H1 (cell line): ENCODE data around the gene SYNGR3. TPM values are rescaled to one million over a fixed set of nuclear protein-coding genes. Genes with fewer than 3 reads are reported as not detected.

Source experiments
- CTCF ChIA-PET: fragments of 300-600 bp; sonication (Branson Sonifier 250); formaldehyde crosslinking; loops from one replicate; lab custom pipeline; 2021; ENCODE audit not compliant: partially characterized antibody; lab: Charles Lee
- POLR2A ChIA-PET: fragments of 300-600 bp; sonication (Branson Sonifier 250); formaldehyde crosslinking; loops from one replicate; lab custom pipeline; 2021; ENCODE audit warnings: inconsistent platforms; ENCODE audit not compliant: partially characterized antibody; lab: Charles Lee
- DNase-seq, 2 experiments: peaks; one replicate each; pipeline versions ENCODE4 v3.0.0 to v3.0.0-alpha.2; 2010 to 2022; ENCODE audit warnings: low spot score in 2 of 2, low read depth in 1 of 2, mixed read lengths in 1 of 2
- FAIRE-seq: peaks from 2 replicates; lab custom pipeline; 2011; peaks lifted over from hg19 to GRCh38; lab: Jason Lieb, UNC
- H2AFZ ChIP-seq: 2 replicates; pipeline ENCODE4 v1.8.1; 2012; ENCODE audit warnings: low read length, inconsistent platforms
- H2AK5ac ChIP-seq: 2 replicates; pipeline ENCODE4 v1.6.1; 2013; ENCODE audit warnings: low read depth, low read length
- H2BK120ac ChIP-seq: replicated peaks from 2 replicates; pipeline ENCODE3; 2013; ENCODE audit warnings: low read depth, low read length, inconsistent platforms
- H2BK12ac ChIP-seq: 2 replicates; pipeline ENCODE4 v1.6.1; 2013; ENCODE audit warnings: low read depth, low read length
- H2BK15ac ChIP-seq: 2 replicates; pipeline ENCODE4 v1.6.1; 2013; ENCODE audit warnings: low read length
- H2BK20ac ChIP-seq: 2 replicates; pipeline ENCODE4 v1.6.1; 2013; ENCODE audit warnings: low read length
- H2BK5ac ChIP-seq: 2 replicates; pipeline ENCODE4 v1.6.1; 2013; ENCODE audit warnings: low read depth, low read length
- H3K14ac ChIP-seq: 2 replicates; pipeline ENCODE4 v1.6.1; 2013; ENCODE audit warnings: inconsistent platforms; ENCODE audit not compliant: insufficient read length
- H3K18ac ChIP-seq: 2 replicates; pipeline ENCODE4 v1.6.1; 2013; ENCODE audit warnings: low read length; ENCODE audit errors: extremely low read depth
- H3K23ac ChIP-seq: 2 replicates; pipeline ENCODE4 v1.6.1; 2013; ENCODE audit warnings: inconsistent platforms; ENCODE audit not compliant: insufficient read length
- H3K23me2 ChIP-seq: 2 replicates; pipeline ENCODE4 v1.6.1; 2013; ENCODE audit warnings: low read depth, low read length
- H3K27ac ChIP-seq: 2 replicates; pipeline ENCODE4 v1.6.1; 2011; ENCODE audit warnings: low read depth, low read length, inconsistent platforms
- H3K27me3 ChIP-seq, 4 experiments: replicated peaks in 1 of 4; 1 replicate in 1 of 4; 2 replicates in 3 of 4; pipeline versions ENCODE4 v1.6.1 to v1.8.1; 2011 to 2013; ENCODE audit warnings: low read length in 3 of 4, mild to moderate bottlenecking in 3 of 4, inconsistent platforms in 2 of 4, mixed read lengths in 2 of 4, moderate library complexity in 1 of 4; ENCODE audit not compliant: control insufficient read depth in 3 of 4, insufficient read depth in 3 of 4; ENCODE audit errors: extremely low read depth in 1 of 4
- H3K36me3 ChIP-seq, 4 experiments: 2 replicates each; pipeline versions ENCODE4 v1.6.1 to v1.8.1; 2011 to 2013; ENCODE audit warnings: mild to moderate bottlenecking in 4 of 4, low read length in 3 of 4, moderate library complexity in 2 of 4, control low read depth in 1 of 4, inconsistent platforms in 1 of 4; ENCODE audit not compliant: insufficient read depth in 4 of 4, control insufficient read depth in 2 of 4
- H3K4ac ChIP-seq: replicated peaks from 2 replicates; pipeline ENCODE3; 2013; ENCODE audit warnings: low read length, low read depth, mixed read lengths, inconsistent platforms; ENCODE audit not compliant: insufficient read length
- H3K4me1 ChIP-seq, 4 experiments: replicated peaks in 1 of 4; 1 replicate in 1 of 4; 2 replicates in 3 of 4; pipeline versions ENCODE4 v1.6.1 to v1.8.1; 2011 to 2013; ENCODE audit warnings: low read length in 3 of 4, inconsistent platforms in 2 of 4, mixed read lengths in 1 of 4; ENCODE audit not compliant: insufficient read depth in 4 of 4, control insufficient read depth in 3 of 4
- H3K4me2 ChIP-seq, 2 experiments: 2 replicates each; pipeline versions ENCODE4 v1.6.1 to v1.8.1; 2011 to 2013; ENCODE audit warnings: low read depth in 2 of 2, low read length in 2 of 2, control low read depth in 1 of 2, inconsistent platforms in 1 of 2, mild to moderate bottlenecking in 1 of 2; ENCODE audit not compliant: insufficient read depth in 1 of 2
- H3K4me3 ChIP-seq, 4 experiments: fragments of 200-600, 300-600 bp in 1 of 4; sonication (generic), shearing (Covaris generic), sonication (Bioruptor Twin) in 1 of 4; 2 replicates each; pipeline versions ENCODE4 v1.5.1 to v1.8.1; 2011 to 2016; ENCODE audit warnings: low read length in 4 of 4, low read depth in 3 of 4, control low read depth in 2 of 4, inconsistent platforms in 2 of 4, mild to moderate bottlenecking in 2 of 4, mixed read lengths in 1 of 4, moderate library complexity in 1 of 4; ENCODE audit not compliant: insufficient read depth in 2 of 4; ENCODE audit errors: extremely low read depth in 1 of 4
- H3K56ac ChIP-seq: replicated peaks from 2 replicates; pipeline ENCODE3; 2013; ENCODE audit warnings: low read depth, mild to moderate bottlenecking, mixed read lengths, low read length, inconsistent platforms; ENCODE audit not compliant: insufficient read length
- H3K79me1 ChIP-seq: 2 replicates; pipeline ENCODE4 v1.6.1; 2013; ENCODE audit warnings: low read depth, low read length, control low read depth
- H3K79me2 ChIP-seq, 2 experiments: 2 replicates each; pipeline versions ENCODE4 v1.6.1 to v1.8.1; 2012 to 2013; ENCODE audit warnings: low read length in 2 of 2, mild to moderate bottlenecking in 2 of 2, inconsistent platforms in 1 of 2; ENCODE audit not compliant: insufficient read depth in 2 of 2, control insufficient read depth in 1 of 2
- H3K9ac ChIP-seq, 4 experiments: replicated peaks in 1 of 4; 1 replicate in 1 of 4; 2 replicates in 3 of 4; pipeline versions ENCODE4 v1.6.1 to v1.8.1; 2011 to 2013; ENCODE audit warnings: low read depth in 3 of 4, low read length in 3 of 4, control low read depth in 2 of 4, mild to moderate bottlenecking in 2 of 4, moderate library complexity in 2 of 4, inconsistent platforms in 1 of 4; ENCODE audit errors: extremely low read depth in 1 of 4
- H3K9me3 ChIP-seq, 2 experiments: 2 replicates each; pipeline versions ENCODE4 v1.6.1 to v1.8.1; 2012 to 2013; ENCODE audit warnings: mild to moderate bottlenecking in 2 of 2, moderate library complexity in 2 of 2, control low read depth in 1 of 2, inconsistent platforms in 1 of 2, low read depth in 1 of 2, low read length in 1 of 2, mixed read lengths in 1 of 2; ENCODE audit not compliant: insufficient read depth in 2 of 2
- H4K20me1 ChIP-seq, 2 experiments: replicated peaks in 1 of 2; 2 replicates each; pipeline versions ENCODE3 to v1.8.1; 2011 to 2013; ENCODE audit warnings: inconsistent platforms in 2 of 2, low read length in 2 of 2, mild to moderate bottlenecking in 1 of 2; ENCODE audit not compliant: insufficient read depth in 2 of 2, control insufficient read depth in 1 of 2
- H4K5ac ChIP-seq: 2 replicates; pipeline ENCODE4 v1.6.1; 2013; ENCODE audit warnings: low read length, low read depth, mixed read lengths, inconsistent platforms; ENCODE audit not compliant: insufficient read length
- H4K8ac ChIP-seq: 2 replicates; pipeline ENCODE4 v1.8.0; 2013; ENCODE audit warnings: mild to moderate bottlenecking, moderate library complexity, low read length, inconsistent platforms; ENCODE audit not compliant: insufficient read depth; ENCODE audit errors: extremely low read depth
- H4K91ac ChIP-seq: replicated peaks from 2 replicates; pipeline ENCODE3; 2013; ENCODE audit warnings: low read length, mixed read lengths, inconsistent platforms; ENCODE audit not compliant: insufficient read length
- SIN3A ChIP-seq, 2 experiments: IDR thresholded peaks in 1 of 2; conservative IDR thresholded peaks in 1 of 2; 2 replicates each; pipeline ENCODE4 v1.6.1; 2011 to 2012; ENCODE audit warnings: low read length in 2 of 2, improper control_type of control experiment in 1 of 2, low read depth in 1 of 2, mild to moderate bottlenecking in 1 of 2
- WGBS, 2 experiments: shearing (Covaris generic) in 1 of 2; methylation state at CpG; one replicate each; pipeline versions ENCODE4 v1.1.6 to v1.1.7; 2013 to 2015; ENCODE audit warnings: low lambda C conversion rate in 2 of 2, mixed read lengths in 2 of 2, inconsistent platforms in 1 of 2, low coverage in 1 of 2, missing lambda C conversion rate in 1 of 2; ENCODE audit not compliant: insufficient replicate concordance in 2 of 2, insufficient coverage in 1 of 2, insufficient read length in 1 of 2; ENCODE audit errors: extremely low coverage in 1 of 2, missing lambda C conversion rate in 1 of 2; 5-methylcytosine and 5-hydroxymethylcytosine counted together
- polyA plus RNA-seq, 7 experiments: library from polyadenylated mRNA; depleted of rRNA in 3 of 7; stranded (reverse) in 5 of 7; unstranded in 2 of 7; fragments of >200 nt in 5 of 7; fragments of 200-250 nt in 2 of 7; gene quantifications; 1 replicate in 5 of 7; 2 replicates in 1 of 7; 4 replicates in 1 of 7; pipeline versions ENCODE4 v1.2.1 to v1.2.3, GENCODE V29; 2011 to 2013; ENCODE audit warnings: missing spikeins in 2 of 7, mixed read lengths in 2 of 7
- total RNA-seq: library from RNA; stranded (reverse); fragmentation: NEBNext Ultra II Directional; extraction: Animal tissue kit (Norgen Biotek cat#: 25700); gene quantifications from 2 replicates; pipeline ENCODE4 v1.2.1, GENCODE V29; 2021

SYNGR3 gene
- total and polyA plus RNA-seq, 2 of the 8 experiments (the other 6 are each of a cell fraction or from before 2014, with no cell fraction given) = 36.2 to 49.9 TPM

DNA sequence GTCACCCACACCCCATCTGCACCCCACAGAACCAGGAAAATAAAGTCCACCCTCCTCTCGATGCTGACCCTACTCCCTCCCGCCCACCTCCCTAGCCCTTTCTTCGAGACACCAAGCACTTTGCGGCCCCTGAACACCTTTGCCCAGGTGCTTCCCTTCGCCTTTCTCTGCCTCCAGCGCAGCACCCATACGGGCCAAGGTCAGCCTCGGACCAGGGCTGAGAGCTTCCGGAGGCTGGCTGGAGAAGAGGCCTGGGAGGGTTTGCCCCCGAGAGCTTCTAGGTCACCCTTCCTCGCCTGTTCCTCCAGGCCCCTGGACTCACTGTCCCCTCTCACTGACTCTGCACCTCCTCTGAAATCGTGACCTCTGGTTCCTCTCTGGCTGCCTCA is 34.3 kb downstream of the SYNGR3 start:
- no peak overlapping the region for H3K56ac ChIP-seq
- no peak overlapping the region for H3K9ac ChIP-seq
- H3K36me3 ChIP-seq = peaks cover 0 to 5% (median 0%) of the 10 kb centered on the region in 4 experiments; a peak in 1 of 8 replicates
- ChIA-PET POLR2A (interaction anchor here (0.6 to 1.8 kb wide), 10 partner anchors 16 to 997 kb away, joined by 3 to 6 read pairs (median 3); partner anchors contain the start of gene TRAF7), CTCF (interaction anchor here (0.6 to 7.5 kb wide), 13 partner anchors 11 to 400 kb away, joined by 3 to 55 read pairs (median 7); partner anchors contain the start of genes NTHL1, TRAF7 and TSC2)
- no peak overlapping the region for H3K23ac ChIP-seq
- FAIRE-seq (no peak), DNase-seq (no peak)
- peak overlapping the region; percentile 70 for H4K91ac ChIP-seq
- H3K14ac ChIP-seq = no peak overlapping the region
- H3K27ac ChIP-seq = no peak overlapping the region
- no peaks in the 10 kb centered on the region for H3K79me2 ChIP-seq
- H3K4ac ChIP-seq = no peak overlapping the region
- H3K27me3 ChIP-seq = peaks cover 22 to 56% (median 48%) of the 10 kb centered on the region in 4 experiments
- no peaks in the 10 kb centered on the region for H3K79me1 ChIP-seq
- H3K18ac ChIP-seq = peak overlapping the region; percentile 32; the same call in 1 of the 2 replicates
- H2BK15ac ChIP-seq = peak overlapping the region; percentile 81; the same call in 1 of the 2 replicates
- no peak overlapping the region for H4K5ac ChIP-seq
- peaks cover 0 to 27% (median 13%) of the 10 kb centered on the region in 4 experiments; a peak in 5 of 7 replicates for H3K4me1 ChIP-seq
- no peak for TF ChIP-seq SIN3A (conservative IDR thresholded peaks at IDR 0.05 in 1 of 2, IDR thresholded peaks at IDR 0.05 in 1 of 2; ENCODE audit: low read depth in 1 of 2, low read length in 2 of 2)
- no peak overlapping the region for H4K8ac ChIP-seq
- peak overlapping the region; percentile 16 to 76 for H3K4me2 ChIP-seq
- peak overlapping the region; percentile 13; the same call in 1 of the 2 replicates for H2AK5ac ChIP-seq
- no peak overlapping the region for H2BK120ac ChIP-seq
- 96% methylated on average over 10 of the region's 12 CpGs; no CpG with 5 or more reads in 1 of the 2 experiments for WGBS, 2 experiments
- H4K20me1 ChIP-seq = peaks cover 0 to 9% of the 10 kb centered on the region in 2 experiments
- H2BK20ac ChIP-seq = peak overlapping the region; percentile 6; the same call in 1 of the 2 replicates
- H3K23me2 ChIP-seq = peaks cover 15% of the 10 kb centered on the region; the same call in 1 of the 2 replicates
- peak overlapping the region; percentile 80; the same call in 1 of the 2 replicates for H2BK12ac ChIP-seq
- no peaks in the 10 kb centered on the region for H3K9me3 ChIP-seq
- H3K4me3 ChIP-seq = peak overlapping the region in 1 of 4 experiments; percentile 59; a peak in 2 of 8 replicates
- H2BK5ac ChIP-seq = peak overlapping the region; percentile 24; the same call in 1 of the 2 replicates
- no peak overlapping the region for H2AFZ ChIP-seq
